ENCODE data around the gene RPL9.
"Not testable (repeated sequence)": the region's sequence is repeated elsewhere in the genome, so short reads cannot be mapped to it uniquely, and the experiment has no call there.

RPL9 gene

GRCh38 chr4:39425297-39425696 is 33.4 kb downstream of the RPL9 start:
- DNase-seq (ENCODE audit: low read depth): not testable (repeated sequence)

- DNase-seq (ENCODE audit: low read depth): no peak
These were observed 36.5 kb downstream of the RPL9 start for GRCh38 chr4:39422247-39422646.

GRCh38 chr4:39415678-39416283 is 42.9 kb downstream of the RPL9 start:
- no peak for DNase-seq (ENCODE audit: low read depth)

- DNase-seq (ENCODE audit: low read depth): not testable (repeated sequence)
These were observed 47.2 kb downstream of the RPL9 start for GRCh38 chr4:39411561-39411960.

GRCh38 chr4:39410415-39410814 is 48.3 kb downstream of the RPL9 start:
- no peak for DNase-seq (ENCODE audit: low read depth)

GRCh38 chr4:39407584-39407885 is 51.2 kb downstream of the RPL9 start:
- no peak for DNase-seq (ENCODE audit: low read depth)

GRCh38 chr4:39406763-39407583 is 51.7 kb downstream of the RPL9 start, which contains the start of gene KLB:
Gene KLB (plus strand): TSS chr4:39406930. CDS start chr4:39406950, 20 bp downstream.
- DNase-seq (ENCODE audit: low read depth): no peak
